Calu3 (cell line): Measurements from ENCODE around the gene UBE2J1. TPM values are rescaled to one million over a fixed set of nuclear protein-coding genes. Genes with fewer than 3 reads are reported as not detected.

Experiments used
- BruUV-seq: library from RNA; stranded (reverse); fragments of 400-500 nt; replicated peaks from 2 replicates; lab custom pipeline; 2021; lab: Mats Ljungman, UMichigan
- CTCF ChIA-PET: fragments of 300-600 bp; sonication (Branson Sonifier 250); formaldehyde crosslinking; loops from one replicate; lab custom pipeline; 2022; ENCODE audit warnings: antibody characterized with exemption; lab: Charles Lee
- DNase-seq: peaks from one replicate; pipeline ENCODE4 v3.0.0; 2022
- H3K27ac Mint-ChIP-seq: one replicate; pipeline ENCODE4 v1.8.0; 2022; ENCODE audit warnings: mixed read lengths; ENCODE audit not compliant: unreplicated experiment
- H3K27me3 Mint-ChIP-seq: one replicate; pipeline ENCODE4 v1.8.0; 2022; ENCODE audit warnings: mixed read lengths; ENCODE audit not compliant: unreplicated experiment
- H3K36me3 Mint-ChIP-seq: one replicate; pipeline ENCODE4 v1.8.0; 2022; ENCODE audit warnings: mild to moderate bottlenecking, moderate library complexity, mixed read lengths; ENCODE audit not compliant: insufficient read depth, unreplicated experiment
- H3K4me1 Mint-ChIP-seq: one replicate; pipeline ENCODE4 v1.8.0; 2022; ENCODE audit warnings: mild to moderate bottlenecking, low read depth, mixed read lengths; ENCODE audit not compliant: unreplicated experiment
- H3K4me3 Mint-ChIP-seq: one replicate; pipeline ENCODE4 v1.8.0; 2022; ENCODE audit warnings: mild to moderate bottlenecking, low read depth, moderate library complexity, mixed read lengths; ENCODE audit not compliant: unreplicated experiment
- H3K9me3 Mint-ChIP-seq: one replicate; pipeline ENCODE4 v1.8.0; 2022; ENCODE audit warnings: low read depth, mixed read lengths; ENCODE audit not compliant: unreplicated experiment
- intact Hi-C: fragments of 100-400 bp; cut with micrococcal nuclease; formaldehyde crosslinking; loops from one replicate; pipeline ENCODE4 v1.10.0; 2022; ENCODE audit not compliant: unreplicated experiment
- total RNA-seq: library from RNA; stranded (reverse); gene quantifications from 2 replicates; pipeline ENCODE4 v1.2.3, GENCODE V29; 2022
- TF ChIP-seq, protein P1 (sequence below): fragments of 200-600 bp; IDR thresholded peaks from one replicate; pipeline ENCODE4 v1.8.0; 2022; ENCODE audit warnings: antibody characterized with exemption; ENCODE audit not compliant: unreplicated experiment

Gene UBE2J1
- total RNA-seq, 1 experiment from 2014 or later: 18.7 TPM

- Mint-ChIP-seq H3K9me3 (peaks cover 8% of the 10 kb centered on the region), H3K36me3 (no peaks in the 10 kb centered on the region), H3K4me3 (no peak overlapping the region), H3K4me1 (peaks cover 15% of the 10 kb centered on the region), H3K27ac (no peak overlapping the region), H3K27me3 (no peaks in the 10 kb centered on the region)
- CTCF ChIA-PET: no interaction called here
- TF ChIP-seq, protein P1, sequence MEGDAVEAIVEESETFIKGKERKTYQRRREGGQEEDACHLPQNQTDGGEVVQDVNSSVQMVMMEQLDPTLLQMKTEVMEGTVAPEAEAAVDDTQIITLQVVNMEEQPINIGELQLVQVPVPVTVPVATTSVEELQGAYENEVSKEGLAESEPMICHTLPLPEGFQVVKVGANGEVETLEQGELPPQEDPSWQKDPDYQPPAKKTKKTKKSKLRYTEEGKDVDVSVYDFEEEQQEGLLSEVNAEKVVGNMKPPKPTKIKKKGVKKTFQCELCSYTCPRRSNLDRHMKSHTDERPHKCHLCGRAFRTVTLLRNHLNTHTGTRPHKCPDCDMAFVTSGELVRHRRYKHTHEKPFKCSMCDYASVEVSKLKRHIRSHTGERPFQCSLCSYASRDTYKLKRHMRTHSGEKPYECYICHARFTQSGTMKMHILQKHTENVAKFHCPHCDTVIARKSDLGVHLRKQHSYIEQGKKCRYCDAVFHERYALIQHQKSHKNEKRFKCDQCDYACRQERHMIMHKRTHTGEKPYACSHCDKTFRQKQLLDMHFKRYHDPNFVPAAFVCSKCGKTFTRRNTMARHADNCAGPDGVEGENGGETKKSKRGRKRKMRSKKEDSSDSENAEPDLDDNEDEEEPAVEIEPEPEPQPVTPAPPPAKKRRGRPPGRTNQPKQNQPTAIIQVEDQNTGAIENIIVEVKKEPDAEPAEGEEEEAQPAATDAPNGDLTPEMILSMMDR: no peak
- intact Hi-C loops: no loop called here
- no TSS peak for BruUV-seq
- DNase-seq: no peak
Observed at GRCh38 chr6:89321131-89321970, 31.2 kb downstream of the UBE2J1 start.

- Mint-ChIP-seq H3K36me3 (no peaks in the 10 kb centered on the region), H3K27ac (no peak overlapping the region), H3K4me3 (no peak overlapping the region), H3K9me3 (peaks cover 8% of the 10 kb centered on the region), H3K27me3 (no peaks in the 10 kb centered on the region), H3K4me1 (peaks cover 15% of the 10 kb centered on the region)
- no peak for DNase-seq
- BruUV-seq: no TSS peak
- TF ChIP-seq, protein P1: no peak
- intact Hi-C loops: no loop called here
- CTCF ChIA-PET: no interaction called here
Observed at GRCh38 chr6:89320012-89320559, 32.4 kb downstream of the UBE2J1 start.

DNA sequence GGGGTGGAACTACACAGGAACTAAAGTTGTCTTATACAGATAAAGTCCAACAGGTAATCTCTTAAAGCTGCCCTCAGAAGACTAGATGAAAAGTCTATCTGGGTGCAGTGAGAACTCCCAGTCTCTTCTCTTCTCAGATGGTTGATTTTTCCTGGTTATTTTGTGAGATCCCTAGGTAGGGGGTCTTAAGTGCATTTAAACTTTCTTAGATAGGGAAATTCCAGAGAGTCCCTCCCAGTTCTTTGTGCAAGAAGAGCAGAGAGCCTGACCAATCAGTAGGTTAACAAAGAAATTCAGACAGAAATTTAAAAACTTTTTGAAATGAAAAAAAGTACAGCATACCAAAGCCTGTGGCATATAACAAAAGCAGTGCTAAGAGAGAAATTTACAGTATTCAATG is 35.5 kb downstream of the UBE2J1 start:
- CTCF ChIA-PET: no interaction called here
- peaks cover 8% of the 10 kb centered on the region for H3K9me3 Mint-ChIP-seq
- BruUV-seq: no TSS peak
- TF ChIP-seq, protein P1: no peak
- no peaks in the 10 kb centered on the region for H3K27me3 Mint-ChIP-seq
- H3K27ac Mint-ChIP-seq: no peak overlapping the region
- DNase-seq: no peak
- intact Hi-C loops: no loop called here
- peaks cover 4% of the 10 kb centered on the region for H3K4me1 Mint-ChIP-seq
- no peaks in the 10 kb centered on the region for H3K36me3 Mint-ChIP-seq
- H3K4me3 Mint-ChIP-seq: no peak overlapping the region

- no peaks in the 10 kb centered on the region for H3K36me3 Mint-ChIP-seq
- BruUV-seq: no TSS peak
Observed at GRCh38 chr6:89315249-89315885, 37.2 kb downstream of the UBE2J1 start, which contains the start of gene GABRR2. GABRR2 (minus strand) TSS chr6:89315299; CDS start chr6:89315165, 134 bp downstream.

More at GRCh38 chr6:89315249-89315885, 37.2 kb downstream of the UBE2J1 start, which contains the start of gene GABRR2:
- intact Hi-C loops: no loop called here
- Mint-ChIP-seq H3K27ac (no peak within 1 kb of the TSS), H3K9me3 (peaks cover 6% of the 10 kb centered on the region), H3K4me3 (no peak within 1 kb of the TSS), H3K4me1 (peaks cover 21% of the 10 kb centered on the region), H3K27me3 (no peaks in the 10 kb centered on the region)
- no peak for DNase-seq
- TF ChIP-seq, protein P1: no peak
- CTCF ChIA-PET: interaction anchor here (0.6 kb wide), 1 partner anchor 408 kb away, joined by 6 read pairs; no protein-coding TSS in a partner anchor
